OCI-LY1 (cell line): ENCODE measurements around the gene SLC24A4.

Experiments
- H2AFZ ChIP-seq: fragments of 200-600 bp; sonication (generic), shearing (Covaris generic); 2 replicates; pipeline ENCODE4 v1.6.0; 2014; ENCODE audit warnings: antibody characterized with exemption, mild to moderate bottlenecking, low read length
- H3F3A ChIP-seq: fragments of 200-600 bp; sonication (generic), shearing (Covaris generic); 2 replicates; pipeline ENCODE4 v1.6.0; 2014; ENCODE audit warnings: mild to moderate bottlenecking, antibody characterized with exemption, low read length, moderate library complexity; ENCODE audit not compliant: insufficient read depth
- H3K27ac ChIP-seq: fragments of 200-600 bp; sonication (generic); 2 replicates; pipeline ENCODE4 v1.5.1; 2014; ENCODE audit warnings: low read length, mixed run types, mild to moderate bottlenecking, low read depth; ENCODE audit not compliant: poor library complexity, severe bottlenecking
- H3K27me3 ChIP-seq: fragments of 200-600 bp; sonication (generic); 2 replicates; pipeline ENCODE4 v1.6.0; 2014; ENCODE audit warnings: antibody characterized with exemption, mild to moderate bottlenecking, low read length, moderate library complexity; ENCODE audit not compliant: insufficient read depth
- H3K36me3 ChIP-seq: fragments of 200-600 bp; sonication (generic); 2 replicates; pipeline ENCODE4 v1.6.1; 2014; ENCODE audit warnings: mild to moderate bottlenecking, antibody characterized with exemption, low read length, moderate library complexity, mixed read lengths; ENCODE audit not compliant: insufficient read depth
- H3K4me1 ChIP-seq: fragments of 200-600 bp; sonication (generic); 2 replicates; pipeline ENCODE4 v1.5.1; 2014; ENCODE audit warnings: mild to moderate bottlenecking, low read length, moderate library complexity; ENCODE audit not compliant: insufficient read depth, severe bottlenecking
- H3K4me2 ChIP-seq: fragments of 200-600 bp; sonication (generic), shearing (Covaris generic); 2 replicates; pipeline ENCODE4 v1.6.1; 2014; ENCODE audit warnings: low read length
- H3K4me3 ChIP-seq: fragments of 200-600 bp; sonication (generic); 2 replicates; pipeline ENCODE4 v1.5.1; 2014; ENCODE audit warnings: low read length, low read depth, mild to moderate bottlenecking, mixed read lengths; ENCODE audit not compliant: poor library complexity, severe bottlenecking
- H3K79me2 ChIP-seq: fragments of 200-600 bp; shearing (Covaris generic); 2 replicates; pipeline ENCODE4 v1.6.1; 2016; ENCODE audit warnings: mixed run types, low read length, mixed read lengths; ENCODE audit not compliant: insufficient read depth
- H3K9ac ChIP-seq: fragments of 200-600 bp; sonication (generic), shearing (Covaris generic); 2 replicates; pipeline ENCODE4 v1.6.1; 2014; ENCODE audit warnings: mild to moderate bottlenecking, low read length, mixed read lengths
- H3K9me2 ChIP-seq: fragments of 200-600 bp; sonication (generic), shearing (Covaris generic); 2 replicates; pipeline ENCODE4 v1.6.1; 2014; ENCODE audit warnings: low read depth, mild to moderate bottlenecking, low read length, mixed read lengths
- H3K9me3 ChIP-seq: fragments of 200-600 bp; shearing (Covaris generic); 2 replicates; pipeline ENCODE4 v1.6.1; 2014; ENCODE audit warnings: low read length, mixed read lengths
- H4K20me1 ChIP-seq: fragments of 200-600 bp; sonication (generic), shearing (Covaris generic); 2 replicates; pipeline ENCODE4 v1.6.0; 2016; ENCODE audit warnings: mild to moderate bottlenecking, low read length; ENCODE audit not compliant: insufficient read depth
- EZH2 ChIP-seq: fragments of 200-600 bp; sonication (generic), shearing (Covaris generic); IDR thresholded peaks from 2 replicates; pipeline ENCODE4 v1.8.0; 2017; ENCODE audit warnings: borderline replicate concordance, mixed run types, mild to moderate bottlenecking, antibody characterized with exemption, low read length, moderate library complexity, mixed read lengths
- TF ChIP-seq, protein P1 (sequence below): fragments of 200-600 bp; sonication (generic), shearing (Covaris generic); IDR thresholded peaks from 2 replicates; pipeline ENCODE4 v1.5.1; 2017; ENCODE audit warnings: mild to moderate bottlenecking, antibody characterized with exemption, low read length, moderate library complexity, mixed read lengths

SLC24A4 gene

GRCh38 chr14:92494512-92494911 lies 171.5 kb downstream of the SLC24A4 start:
- Histone ChIP-seq H3K9me2 (no peaks in the 10 kb centered on the region), H3K36me3 (no peaks in the 10 kb centered on the region), H3K9me3 (no peaks in the 10 kb centered on the region), H3F3A (no peaks in the 10 kb centered on the region), H4K20me1 (no peaks in the 10 kb centered on the region), H2AFZ (no peak overlapping the region), H3K4me1 (no peaks in the 10 kb centered on the region), H3K79me2 (no peaks in the 10 kb centered on the region), H3K9ac (no peak overlapping the region), H3K4me3 (no peak overlapping the region), H3K27ac (no peak overlapping the region), H3K4me2 (no peak overlapping the region), H3K27me3 (no peaks in the 10 kb centered on the region)
- TF ChIP-seq EZH2 = no peak
- TF ChIP-seq, protein P1, sequence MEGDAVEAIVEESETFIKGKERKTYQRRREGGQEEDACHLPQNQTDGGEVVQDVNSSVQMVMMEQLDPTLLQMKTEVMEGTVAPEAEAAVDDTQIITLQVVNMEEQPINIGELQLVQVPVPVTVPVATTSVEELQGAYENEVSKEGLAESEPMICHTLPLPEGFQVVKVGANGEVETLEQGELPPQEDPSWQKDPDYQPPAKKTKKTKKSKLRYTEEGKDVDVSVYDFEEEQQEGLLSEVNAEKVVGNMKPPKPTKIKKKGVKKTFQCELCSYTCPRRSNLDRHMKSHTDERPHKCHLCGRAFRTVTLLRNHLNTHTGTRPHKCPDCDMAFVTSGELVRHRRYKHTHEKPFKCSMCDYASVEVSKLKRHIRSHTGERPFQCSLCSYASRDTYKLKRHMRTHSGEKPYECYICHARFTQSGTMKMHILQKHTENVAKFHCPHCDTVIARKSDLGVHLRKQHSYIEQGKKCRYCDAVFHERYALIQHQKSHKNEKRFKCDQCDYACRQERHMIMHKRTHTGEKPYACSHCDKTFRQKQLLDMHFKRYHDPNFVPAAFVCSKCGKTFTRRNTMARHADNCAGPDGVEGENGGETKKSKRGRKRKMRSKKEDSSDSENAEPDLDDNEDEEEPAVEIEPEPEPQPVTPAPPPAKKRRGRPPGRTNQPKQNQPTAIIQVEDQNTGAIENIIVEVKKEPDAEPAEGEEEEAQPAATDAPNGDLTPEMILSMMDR = no peak

DNA sequence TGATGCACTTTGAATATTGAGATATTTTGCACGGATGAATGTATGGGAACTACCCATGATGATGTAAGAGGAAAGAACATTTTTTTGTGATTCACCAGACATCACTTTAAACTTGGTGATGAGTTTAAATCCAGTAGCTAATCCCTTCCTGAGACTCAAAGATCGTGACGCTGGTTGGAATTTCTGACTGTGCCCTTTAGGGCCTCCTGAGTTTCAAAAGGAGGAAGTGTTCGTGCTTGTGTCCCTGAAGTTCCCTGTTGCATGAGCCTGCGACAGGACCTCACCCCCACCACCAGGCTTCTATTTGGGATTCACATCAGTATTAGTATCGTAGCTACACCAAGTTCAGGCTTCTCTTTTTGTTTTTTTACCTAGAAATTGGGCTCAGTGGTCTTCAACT lies 172.1 kb downstream of the SLC24A4 start:
- Histone ChIP-seq H3K9me2 (no peaks in the 10 kb centered on the region), H3K9ac (no peak overlapping the region), H3K4me1 (no peaks in the 10 kb centered on the region), H3K27me3 (no peaks in the 10 kb centered on the region), H3K9me3 (no peaks in the 10 kb centered on the region), H3K27ac (no peak overlapping the region), H2AFZ (no peak overlapping the region), H3K36me3 (no peaks in the 10 kb centered on the region), H3F3A (no peaks in the 10 kb centered on the region), H3K4me3 (no peak overlapping the region), H4K20me1 (no peaks in the 10 kb centered on the region), H3K4me2 (no peak overlapping the region), H3K79me2 (no peaks in the 10 kb centered on the region)
- TF ChIP-seq, protein P1 = no peak
- TF ChIP-seq EZH2 = no peak

- Histone ChIP-seq H3K4me2 (no peak overlapping the region), H3K9ac (no peak overlapping the region), H3K4me1 (no peaks in the 10 kb centered on the region), H3K4me3 (no peak overlapping the region), H3K36me3 (no peaks in the 10 kb centered on the region), H3K9me2 (no peaks in the 10 kb centered on the region), H3K27ac (no peak overlapping the region), H3K79me2 (no peaks in the 10 kb centered on the region), H3F3A (no peaks in the 10 kb centered on the region), H3K9me3 (no peaks in the 10 kb centered on the region), H3K27me3 (no peaks in the 10 kb centered on the region), H2AFZ (no peak overlapping the region), H4K20me1 (no peaks in the 10 kb centered on the region)
- TF ChIP-seq EZH2 = no peak
- TF ChIP-seq, protein P1 = no peak
These were observed 173.4 kb downstream of the SLC24A4 start for GRCh38 chr14:92496191-92496857.
